RWPE1 (cell line): ENCODE data around the gene ARHGAP27.

ENCODE experiments used
- CTCF ChIA-PET: fragments of 350-600 bp; sonication (Branson Sonifier 250); formaldehyde crosslinking; extraction: SDS; loops from one replicate; lab custom pipeline; 2021; lab: Yijun Ruan, JAX
- POLR2A ChIA-PET: fragments of 400-600 bp; formaldehyde crosslinking; extraction: SDS; loops from one replicate; lab custom pipeline; 2020; ENCODE audit warnings: antibody characterized with exemption; ENCODE audit not compliant: low non-redundant PET; lab: Yijun Ruan, JAX
- DNase-seq: peaks from one replicate; pipeline ENCODE4 v3.0.0; 2012; ENCODE audit warnings: low spot score
- H3K27ac ChIP-seq: fragments of 450-650 bp; 2 replicates; pipeline ENCODE4 v1.5.1; 2017
- TF ChIP-seq, protein P1 (sequence below): fragments of 450-650 bp; conservative IDR thresholded peaks from 2 replicates; pipeline ENCODE4 v1.5.1; 2017; ENCODE audit warnings: low read depth, mild to moderate bottlenecking

The ARHGAP27 gene

DNA sequence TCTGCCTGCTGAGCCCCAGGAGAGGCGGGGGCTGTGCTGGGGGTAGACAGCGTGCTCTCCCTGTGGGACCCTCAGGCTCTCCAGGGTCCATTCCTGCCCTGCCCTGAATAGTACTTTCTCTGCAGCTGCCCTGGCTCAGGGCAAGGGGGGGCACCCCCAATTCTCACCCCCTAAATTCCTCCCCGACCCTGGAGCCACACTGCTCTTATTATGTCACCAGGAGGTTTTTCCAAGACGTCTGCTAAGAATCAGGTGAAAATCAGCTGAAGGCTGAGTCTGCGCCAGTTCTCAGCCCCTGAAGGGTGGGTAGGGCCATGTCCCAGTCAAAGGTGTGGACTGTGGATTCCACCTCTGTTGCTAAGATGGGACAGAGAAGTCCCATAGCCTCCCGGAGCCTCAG is 66.0 kb downstream of the ARHGAP27 start:
- TF ChIP-seq, protein P1, sequence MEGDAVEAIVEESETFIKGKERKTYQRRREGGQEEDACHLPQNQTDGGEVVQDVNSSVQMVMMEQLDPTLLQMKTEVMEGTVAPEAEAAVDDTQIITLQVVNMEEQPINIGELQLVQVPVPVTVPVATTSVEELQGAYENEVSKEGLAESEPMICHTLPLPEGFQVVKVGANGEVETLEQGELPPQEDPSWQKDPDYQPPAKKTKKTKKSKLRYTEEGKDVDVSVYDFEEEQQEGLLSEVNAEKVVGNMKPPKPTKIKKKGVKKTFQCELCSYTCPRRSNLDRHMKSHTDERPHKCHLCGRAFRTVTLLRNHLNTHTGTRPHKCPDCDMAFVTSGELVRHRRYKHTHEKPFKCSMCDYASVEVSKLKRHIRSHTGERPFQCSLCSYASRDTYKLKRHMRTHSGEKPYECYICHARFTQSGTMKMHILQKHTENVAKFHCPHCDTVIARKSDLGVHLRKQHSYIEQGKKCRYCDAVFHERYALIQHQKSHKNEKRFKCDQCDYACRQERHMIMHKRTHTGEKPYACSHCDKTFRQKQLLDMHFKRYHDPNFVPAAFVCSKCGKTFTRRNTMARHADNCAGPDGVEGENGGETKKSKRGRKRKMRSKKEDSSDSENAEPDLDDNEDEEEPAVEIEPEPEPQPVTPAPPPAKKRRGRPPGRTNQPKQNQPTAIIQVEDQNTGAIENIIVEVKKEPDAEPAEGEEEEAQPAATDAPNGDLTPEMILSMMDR = no peak
- no peak for DNase-seq
- POLR2A ChIA-PET = no interaction called here
- H3K27ac ChIP-seq = peak overlapping the region; percentile 44
- CTCF ChIA-PET = interaction anchor here (0.6 kb wide), 1 partner anchor 19 kb away, joined by 4 read pairs; no protein-coding TSS in a partner anchor

DNA sequence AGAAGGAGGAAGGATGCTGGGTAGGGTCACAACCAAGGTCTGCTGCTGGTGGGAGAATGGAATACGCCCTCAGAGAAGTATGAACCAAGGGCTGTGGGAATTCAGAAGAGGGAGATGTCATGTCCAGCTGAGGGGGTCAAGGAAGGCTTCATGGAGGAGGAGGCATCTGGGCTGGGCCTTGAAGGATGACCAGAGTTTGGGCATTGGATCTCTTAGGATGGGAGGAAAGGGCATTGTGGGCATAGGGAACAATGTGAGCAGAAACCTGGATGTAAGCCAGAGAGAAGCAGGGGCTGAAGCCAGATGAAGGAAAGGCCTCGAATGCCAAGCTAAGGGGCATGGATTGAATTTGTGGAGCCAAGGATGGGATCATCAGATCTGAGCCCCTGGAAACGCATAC is 66.6 kb downstream of the ARHGAP27 start:
- ChIA-PET CTCF (interaction anchor here (0.6 kb wide), 1 partner anchor 19 kb away, joined by 4 read pairs; no protein-coding TSS in a partner anchor), POLR2A (no interaction called here)
- TF ChIP-seq, protein P1 = no peak

DNA sequence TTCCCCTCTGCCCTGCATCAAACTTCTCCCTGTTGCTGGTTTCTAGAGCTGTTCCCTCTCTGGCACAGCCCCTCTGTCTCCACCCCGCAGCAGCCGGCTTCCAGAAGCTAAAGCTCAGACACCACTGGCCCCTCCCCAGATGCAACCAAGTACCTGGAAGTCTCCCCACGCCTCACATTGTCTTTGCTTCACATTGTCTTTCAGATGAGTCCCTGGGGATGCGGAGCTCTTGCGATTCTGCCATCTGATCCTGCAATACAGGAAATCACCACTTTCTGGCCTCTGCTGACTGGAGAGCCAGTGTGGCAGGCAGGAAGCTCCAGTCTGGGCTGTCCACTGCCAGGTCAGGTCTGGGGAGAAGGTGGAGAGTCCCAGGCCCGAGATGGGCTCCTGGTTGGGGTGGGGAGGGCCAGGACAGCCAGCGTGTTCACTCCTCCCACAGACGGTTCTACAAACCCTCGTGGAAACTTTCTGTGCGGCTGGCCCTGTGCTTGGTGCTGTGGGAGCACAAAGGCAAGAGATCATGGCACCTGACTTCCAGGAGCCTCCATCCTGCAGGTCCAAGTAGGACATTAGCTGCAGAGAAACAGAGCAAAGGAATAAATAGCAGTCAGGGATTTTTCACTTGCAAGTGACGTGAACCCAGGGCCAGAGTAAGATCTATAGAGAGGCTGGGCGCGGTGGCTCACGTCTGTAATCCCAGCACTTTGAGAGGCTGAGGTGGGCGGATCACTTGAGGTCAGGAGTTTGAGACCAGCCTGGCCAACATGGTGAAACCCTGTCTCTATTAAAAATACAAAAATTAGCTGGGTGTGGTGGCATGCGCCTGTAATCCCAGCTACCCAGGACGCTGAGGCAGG is 67.9 kb downstream of the ARHGAP27 start:
- TF ChIP-seq, protein P1 = no peak
- peak overlapping the region; percentile 35 for H3K27ac ChIP-seq
- ChIA-PET POLR2A (no interaction called here), CTCF (interaction anchor here (0.5 to 0.6 kb wide), 2 partner anchors 109 to 146 kb away, joined by 3 read pairs; no protein-coding TSS in a partner anchor)
- DNase-seq = no peak

More for the DNA sequence above, 66.6 kb downstream of the ARHGAP27 start:
- DNase-seq = no peak
- H3K27ac ChIP-seq = peak overlapping the region; percentile 44

DNA sequence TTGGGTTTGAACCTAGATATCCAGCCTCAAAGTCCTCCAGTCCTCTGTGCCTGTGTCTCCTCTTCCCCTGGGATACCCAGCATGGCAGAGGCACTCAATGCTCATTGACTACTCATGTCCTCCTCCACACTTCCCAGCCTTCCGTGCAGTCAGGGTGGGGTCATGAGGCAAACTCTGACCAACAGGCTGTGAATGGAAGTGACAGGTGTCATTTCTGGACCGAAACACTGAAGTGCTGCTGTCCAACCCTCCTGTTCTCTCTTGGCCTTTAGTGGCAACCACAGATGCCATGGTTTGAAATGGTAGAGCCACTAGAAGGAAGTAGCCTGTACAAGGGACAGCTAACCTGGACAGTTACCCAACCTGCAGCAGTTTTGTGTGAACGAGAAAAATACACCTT is 69.2 kb downstream of the ARHGAP27 start:
- DNase-seq = no peak
- CTCF ChIA-PET = interaction anchor here (0.6 kb wide), 1 partner anchor 128 kb away, joined by 3 read pairs; no protein-coding TSS in a partner anchor
- TF ChIP-seq, protein P1 = no peak
- POLR2A ChIA-PET = no interaction called here
- no peak overlapping the region for H3K27ac ChIP-seq

DNA sequence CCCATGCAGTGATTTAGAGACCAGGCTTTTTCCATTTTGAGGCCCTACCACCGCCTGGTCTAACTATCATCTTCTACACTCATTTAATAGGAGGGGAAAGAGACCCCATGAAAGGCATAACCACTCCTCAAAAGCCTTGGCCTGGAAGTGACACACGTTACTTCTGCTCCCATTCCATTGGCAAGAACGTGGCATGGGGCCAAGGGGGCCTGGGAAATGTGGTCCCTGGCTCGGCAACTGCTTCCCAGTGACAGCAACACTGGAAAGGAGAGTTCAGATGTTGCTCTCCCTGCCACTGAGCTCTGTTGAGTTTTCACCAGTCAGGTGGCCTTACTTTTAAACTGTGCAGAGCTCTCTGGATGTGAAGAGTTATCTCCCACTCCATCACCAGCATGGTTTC is 70.7 kb downstream of the ARHGAP27 start:
- ChIA-PET POLR2A (no interaction called here), CTCF (interaction anchor here (0.6 kb wide), 1 partner anchor 32 kb away, joined by 3 read pairs; no protein-coding TSS in a partner anchor)
- TF ChIP-seq, protein P1 = no peak
- H3K27ac ChIP-seq = no peak overlapping the region
- DNase-seq = no peak

DNA sequence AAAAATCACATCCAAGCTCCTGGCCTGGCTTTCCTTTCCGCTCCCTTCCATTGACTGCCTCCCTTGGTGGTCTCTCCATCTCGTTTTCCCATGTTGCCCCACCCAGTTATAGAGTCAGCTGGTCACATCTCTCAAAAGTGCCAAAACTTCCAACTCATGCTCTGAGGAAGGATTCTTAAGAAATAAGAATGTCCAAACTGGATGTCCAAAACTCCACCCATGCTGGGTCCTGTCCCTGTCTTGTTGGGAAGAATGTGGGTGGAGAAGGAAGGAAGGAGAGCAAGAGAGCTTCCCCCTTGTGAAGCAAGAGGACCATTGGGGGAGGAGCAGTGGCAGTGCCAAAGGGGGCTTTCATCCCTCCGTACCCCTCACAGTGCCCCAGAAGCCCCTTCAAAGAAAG is 71.2 kb downstream of the ARHGAP27 start:
- no peak for DNase-seq
- H3K27ac ChIP-seq = no peak overlapping the region
- ChIA-PET POLR2A (no interaction called here), CTCF (interaction anchor here (0.6 to 1.0 kb wide), 2 partner anchors 24 to 42 kb away, joined by 3 to 6 read pairs; no protein-coding TSS in a partner anchor)
- TF ChIP-seq, protein P1 = no peak
